ENCODE results near the gene CAND1. TPM values are rescaled to one million over a fixed set of nuclear protein-coding genes. Genes with fewer than 3 reads are reported as not detected.
A peak's percentile ranks its signal among the peaks of the same experiment; 100 is the strongest.

Gene CAND1
- total RNA-seq, 1 experiment from 2014 or later: 155 TPM

DNA sequence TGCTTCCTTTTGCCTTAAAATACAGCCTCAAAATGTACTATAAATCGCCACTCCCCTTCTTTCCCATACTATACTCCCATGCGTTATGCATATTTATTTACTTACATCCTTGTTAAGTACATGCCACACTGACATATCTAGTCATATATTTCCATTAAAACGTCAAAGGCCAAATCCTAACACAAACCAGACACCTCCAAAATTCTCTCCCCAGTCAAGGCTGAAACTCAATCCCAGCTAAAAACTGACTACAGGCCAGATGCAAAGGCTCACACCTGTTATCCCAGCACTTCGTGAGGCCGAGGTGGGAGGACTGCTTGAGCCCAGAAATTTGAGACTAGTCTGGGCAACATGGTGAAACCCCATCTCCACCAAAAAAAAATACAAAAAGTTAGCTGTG lies 5.7 kb upstream of the CAND1 start:
- Histone ChIP-seq H3K79me2 (ENCODE audit: insufficient read depth, low read length) (no peaks in the 10 kb centered on the region), H3K9me2 (ENCODE audit: insufficient read depth) (no peaks in the 10 kb centered on the region), H3K4me1 (ENCODE audit: control insufficient read depth in 1 of 2, insufficient read depth in 2 of 2, low read length in 2 of 2) (peaks cover 5 to 8% of the 10 kb centered on the region in 2 experiments; a peak in 2 of 4 replicates), H3K27me3 (ENCODE audit: insufficient read depth, low read length) (no peaks in the 10 kb centered on the region), H3K4me2 (ENCODE audit: low read length) (no peak overlapping the region), H3K36me3 (ENCODE audit: control insufficient read depth in 1 of 2, insufficient read depth in 2 of 2, low read length in 2 of 2) (no peaks in the 10 kb centered on the region), H3K4me3 (replicated peaks in 1 of 2; ENCODE audit: low read depth in 1 of 2, low read length in 2 of 2) (no peak overlapping the region), H2AFZ (ENCODE audit: low read depth, low read length, poor library complexity, severe bottlenecking) (no peak overlapping the region), H4K20me1 (ENCODE audit: insufficient read depth) (no peaks in the 10 kb centered on the region), H3K9me3 (ENCODE audit: control insufficient read depth in 1 of 2, insufficient read depth in 1 of 2, low read depth in 1 of 2, low read length in 2 of 2) (no peaks in the 10 kb centered on the region), H3K27ac (ENCODE audit: low read depth, low read length) (no peak overlapping the region), H3K9ac (ENCODE audit: low read length) (no peak overlapping the region)
- TF ChIP-seq ZFX (IDR thresholded peaks at IDR 0.05): no peak
- no peak for TF ChIP-seq JUND (IDR thresholded peaks at IDR 0.05)
- TF ChIP-seq SP1 (IDR thresholded peaks at IDR 0.05; ENCODE audit: low read depth): no peak
- TF ChIP-seq ELF1 (IDR thresholded peaks at IDR 0.05; ENCODE audit: borderline replicate concordance, low read depth): no peak
- TF ChIP-seq RAD21 (IDR thresholded peaks at IDR 0.05; ENCODE audit: low read depth): no peak
- TF ChIP-seq EZH2 (IDR thresholded peaks at IDR 0.05): no peak
- TF ChIP-seq MAX (IDR thresholded peaks at IDR 0.05): no peak
- no peak for TF ChIP-seq POLR2A (IDR thresholded peaks at IDR 0.05; ENCODE audit: borderline replicate concordance, extremely low read depth, insufficient read depth, insufficient read length)
- ATAC-seq: no peak
- RAD21 ChIA-PET (ENCODE audit: low non-redundant PET in 1 of 2, low total read pairs in 2 of 2, uncharacterized antibody in 2 of 2, unreplicated experiment in 2 of 2): no interaction called here
- CTCF ChIA-PET: no interaction called here
- DNase-seq (ENCODE audit: low read depth, low spot score): no peak
- intact Hi-C loops (cut with micrococcal nuclease): no loop called here
- no TSS peak for BruUV-seq (replicated peaks)
- POLR2A ChIA-PET: no interaction called here

- BruUV-seq (replicated peaks): TSS peak; percentile 85
- POLR2A ChIA-PET: interaction anchor here (1.1 to 2.8 kb wide), 5 partner anchors 10 to 325 kb away, joined by 3 to 16 read pairs (median 4); no protein-coding TSS in a partner anchor
- TF ChIP-seq POLR2AphosphoS5 (IDR thresholded peaks at IDR 0.05; ENCODE audit: low read depth, low read length) (peak; percentile 76), ZNF274 (IDR thresholded peaks at IDR 0.05; ENCODE audit: low read depth, low read length) (no peak), ATF3 (IDR thresholded peaks at IDR 0.05) (no peak), POLR2A (IDR thresholded peaks at IDR 0.05; ENCODE audit: borderline replicate concordance, extremely low read depth, insufficient read depth, insufficient read length) (peak; percentile 75), YY1 (IDR thresholded peaks at IDR 0.05; ENCODE audit: extremely low read depth, insufficient replicate concordance, low read depth, low read length) (peak; percentile 6), CBX3 (IDR thresholded peaks at IDR 0.05; ENCODE audit: low read depth) (no peak; the same call in 1 of the 2 replicates), SP1 (IDR thresholded peaks at IDR 0.05; ENCODE audit: low read depth) (peak; percentile 87; the same call in 1 of the 2 replicates), REST (IDR thresholded peaks at IDR 0.05; ENCODE audit: low read depth) (no peak)
These were observed 743 bp upstream of the CAND1 start for GRCh38 chr12:67268335-67268895.

More at GRCh38 chr12:67268335-67268895, 743 bp upstream of the CAND1 start:
- Histone ChIP-seq H3K9ac (ENCODE audit: low read length) (peak overlapping the region; percentile 96), H4K20me1 (ENCODE audit: insufficient read depth) (peaks cover 18% of the 10 kb centered on the region), H3K4me3 (replicated peaks in 1 of 2; ENCODE audit: low read depth in 1 of 2, low read length in 2 of 2) (peak overlapping the region; percentile 72 to 95), H2AFZ (ENCODE audit: low read depth, low read length, poor library complexity, severe bottlenecking) (peak overlapping the region; percentile 86), H3K27ac (ENCODE audit: low read depth, low read length) (peak overlapping the region; percentile 99), H3K27me3 (ENCODE audit: insufficient read depth, low read length) (no peaks in the 10 kb centered on the region), H3K4me2 (ENCODE audit: low read length) (peak overlapping the region; percentile 96), H3K9me2 (ENCODE audit: insufficient read depth) (no peaks in the 10 kb centered on the region), H3K9me3 (ENCODE audit: control insufficient read depth in 1 of 2, insufficient read depth in 1 of 2, low read depth in 1 of 2, low read length in 2 of 2) (no peaks in the 10 kb centered on the region), H3K36me3 (ENCODE audit: control insufficient read depth in 1 of 2, insufficient read depth in 2 of 2, low read length in 2 of 2) (no peaks in the 10 kb centered on the region), H3K4me1 (ENCODE audit: control insufficient read depth in 1 of 2, insufficient read depth in 2 of 2, low read length in 2 of 2) (peaks cover 11 to 23% of the 10 kb centered on the region in 2 experiments), H3K79me2 (ENCODE audit: insufficient read depth, low read length) (peaks cover 40% of the 10 kb centered on the region)
- intact Hi-C loops (cut with micrococcal nuclease): no loop called here
- ATAC-seq: peak; percentile 84
- CTCF ChIA-PET: interaction anchor here (1.0 to 1.3 kb wide), 3 partner anchors 46 to 107 kb away, joined by 3 to 4 read pairs (median 4); no protein-coding TSS in a partner anchor
- RAD21 ChIA-PET (ENCODE audit: low non-redundant PET in 1 of 2, low total read pairs in 2 of 2, uncharacterized antibody in 2 of 2, unreplicated experiment in 2 of 2): interaction anchor here in 1 of 2 experiments (0.6 to 1.1 kb wide), 2 partner anchors 9 to 194 kb away, joined by 3 read pairs; no protein-coding TSS in a partner anchor
- peak; percentile 98 for DNase-seq (ENCODE audit: low read depth, low spot score)
